Spleen (tissue), 11 donors: ENCODE data around the gene KIF23. TPM values are rescaled to one million over a fixed set of nuclear protein-coding genes. Genes with fewer than 3 reads are reported as not detected.

ENCODE experiments used
- DNase-seq: peaks from one replicate; pipeline ENCODE4 v3.0.0-alpha.2; 2020
- H3K27ac ChIP-seq, 8 donors: fragments of 200-600 bp; sonication (generic) in 7 of 8; 1 replicate in 4 of 8; 2 replicates in 4 of 8; pipeline versions ENCODE4 v1.5.0 to v1.8.0; 2016 to 2021; ENCODE audit warnings: inconsistent platforms in 4 of 8, mild to moderate bottlenecking in 4 of 8, moderate library complexity in 1 of 8
- H3K27me3 ChIP-seq, 7 donors: fragments of 200-600 bp; sonication (generic) in 6 of 7; replicated peaks in 1 of 7; 1 replicate in 4 of 7; 2 replicates in 3 of 7; pipeline versions ENCODE4 v1.5.0 to v1.8.0; 2016 to 2021; ENCODE audit warnings: inconsistent platforms in 3 of 7, mild to moderate bottlenecking in 1 of 7
- H3K36me3 ChIP-seq, 6 donors: fragments of 200-600 bp; sonication (generic) in 5 of 6; 1 replicate in 4 of 6; 2 replicates in 2 of 6; pipeline versions ENCODE4 v1.5.0 to v1.8.0; 2016 to 2021; ENCODE audit warnings: inconsistent platforms in 2 of 6
- H3K4me1 ChIP-seq, 6 donors: fragments of 200-600 bp; sonication (generic) in 5 of 6; 1 replicate in 3 of 6; 2 replicates in 3 of 6; pipeline versions ENCODE4 v1.5.0 to v1.8.0; 2016 to 2021; ENCODE audit warnings: inconsistent platforms in 3 of 6
- H3K4me3 ChIP-seq, 8 donors: fragments of 200-600 bp; sonication (generic) in 7 of 8; 1 replicate in 4 of 8; 2 replicates in 4 of 8; pipeline versions ENCODE4 v1.5.0 to v1.8.0; 2016 to 2021; ENCODE audit warnings: inconsistent platforms in 4 of 8, mild to moderate bottlenecking in 4 of 8, moderate library complexity in 2 of 8
- H3K9me3 ChIP-seq, 8 donors: fragments of 200-600 bp; sonication (generic) in 7 of 8; 1 replicate in 4 of 8; 2 replicates in 4 of 8; pipeline versions ENCODE4 v1.5.0 to v1.8.0; 2016 to 2021; ENCODE audit warnings: inconsistent platforms in 4 of 8
- POLR2A ChIP-seq, 3 donors: fragments of 450-650 bp; IDR thresholded peaks; one replicate each; pipeline ENCODE4 v1.5.1; 2017; ENCODE audit warnings: antibody characterized with exemption in 3 of 3, mild to moderate bottlenecking in 1 of 3
- POLR2AphosphoS5 ChIP-seq, 3 donors: sonication (generic); formaldehyde crosslinking; IDR thresholded peaks; one replicate each; pipeline ENCODE4 v1.5.1; 2017; ENCODE audit warnings: antibody characterized with exemption in 3 of 3
- WGBS, 5 donors: extraction: QIAGEN DNeasy Blood & Tissue Kit in 3 of 5; methylation state at CpG; one replicate each; pipeline versions ENCODE4 v1.1.5 to v1.1.7; 2013 to 2018; 5-methylcytosine and 5-hydroxymethylcytosine counted together
- intact Hi-C: fragments of 100-400 bp; cut with DNase I; formaldehyde crosslinking; loops from one replicate; pipeline ENCODE4 v1.15.0; 2023; ENCODE audit warnings: low total_unique reads
- polyA plus RNA-seq, 3 donors: library from polyadenylated mRNA; stranded (reverse); fragments of 200-250 nt; gene quantifications; one replicate each; pipeline ENCODE4 v1.2.1, GENCODE V29; 2013
- total RNA-seq, 7 donors: library from RNA; depleted of rRNA in 3 of 7; stranded (reverse); fragments of >200 nt in 3 of 7; fragmentation: NEBNext Ultra II Directional in 4 of 7; extraction: Animal tissue kit (Norgen Biotek cat#: 25700) in 4 of 7; gene quantifications; one replicate each; pipeline versions ENCODE4 v1.1.0 to v1.2.1, GENCODE V29; 2016 to 2021
- TF ChIP-seq, protein P1 (sequence below), 11 experiments: fragments of 200-600 bp in 7 of 11; fragments of 450-650 bp in 4 of 11; sonication (generic) in 4 of 11; IDR thresholded peaks in 8 of 11; conservative IDR thresholded peaks in 3 of 11; 1 replicate in 7 of 11; 2 replicates in 4 of 11; pipeline versions ENCODE4 v1.4.0 to v1.8.0; 2016 to 2021; ENCODE audit warnings: antibody characterized with exemption in 11 of 11, inconsistent platforms in 4 of 11, mild to moderate bottlenecking in 1 of 11
- donor health status: healthy with polysubstance abuse.
- donor health status: DM: no; HTN: no; CAD: no; lungs with moderate emphysema.
- donor health status: DM: no; HTN: no; CAD: no.
- donor health status: Bipolar disorder and iron deficiency.
- donor health status: healthy.
- donor health status: DM: no; HTN: no; CAD: no.
- donor health status: DM: yes; HTN: yes; CAD: no.

The KIF23 gene
- total and polyA plus RNA-seq, 10 donors, result 0.89 to 9.2 (median 4.5) TPM

DNA sequence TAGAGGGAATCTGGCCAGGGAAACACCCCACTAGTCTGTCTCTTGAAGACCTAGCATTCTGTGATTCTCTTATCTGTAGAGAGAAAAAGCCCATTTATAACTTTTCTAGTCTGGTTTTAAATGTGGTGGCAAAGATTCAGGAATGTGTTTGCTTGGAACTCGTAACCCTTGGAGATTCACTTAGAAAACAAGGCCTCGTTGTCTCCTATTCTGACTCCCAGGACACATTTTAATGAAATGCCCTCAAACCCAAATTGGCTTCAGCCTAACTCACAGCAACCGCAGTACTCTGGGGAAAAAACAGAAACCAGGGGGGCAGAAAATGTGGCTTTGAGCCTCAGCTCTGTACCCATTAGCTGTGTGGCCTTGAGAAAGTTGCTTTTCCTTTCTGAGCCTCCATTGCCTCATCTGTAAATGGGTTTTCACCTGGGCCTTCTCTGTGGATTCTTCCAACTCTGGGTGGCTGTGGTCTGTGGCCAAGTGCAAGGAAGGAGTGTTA, 75.0 kb downstream of the KIF23 start:
- peaks cover 0 to 17% (median 8%) of the 10 kb centered on the region in 8 donors for H3K9me3 ChIP-seq
- H3K27ac ChIP-seq, result no peak overlapping the region
- H3K4me3 ChIP-seq, result no peak overlapping the region
- H3K4me1 ChIP-seq, result peaks cover 0 to 10% (median 0%) of the 10 kb centered on the region in 6 donors
- TF ChIP-seq POLR2A (IDR thresholded peaks at IDR 0.05) (no peak), POLR2AphosphoS5 (IDR thresholded peaks at IDR 0.05) (no peak)
- TF ChIP-seq, protein P1, sequence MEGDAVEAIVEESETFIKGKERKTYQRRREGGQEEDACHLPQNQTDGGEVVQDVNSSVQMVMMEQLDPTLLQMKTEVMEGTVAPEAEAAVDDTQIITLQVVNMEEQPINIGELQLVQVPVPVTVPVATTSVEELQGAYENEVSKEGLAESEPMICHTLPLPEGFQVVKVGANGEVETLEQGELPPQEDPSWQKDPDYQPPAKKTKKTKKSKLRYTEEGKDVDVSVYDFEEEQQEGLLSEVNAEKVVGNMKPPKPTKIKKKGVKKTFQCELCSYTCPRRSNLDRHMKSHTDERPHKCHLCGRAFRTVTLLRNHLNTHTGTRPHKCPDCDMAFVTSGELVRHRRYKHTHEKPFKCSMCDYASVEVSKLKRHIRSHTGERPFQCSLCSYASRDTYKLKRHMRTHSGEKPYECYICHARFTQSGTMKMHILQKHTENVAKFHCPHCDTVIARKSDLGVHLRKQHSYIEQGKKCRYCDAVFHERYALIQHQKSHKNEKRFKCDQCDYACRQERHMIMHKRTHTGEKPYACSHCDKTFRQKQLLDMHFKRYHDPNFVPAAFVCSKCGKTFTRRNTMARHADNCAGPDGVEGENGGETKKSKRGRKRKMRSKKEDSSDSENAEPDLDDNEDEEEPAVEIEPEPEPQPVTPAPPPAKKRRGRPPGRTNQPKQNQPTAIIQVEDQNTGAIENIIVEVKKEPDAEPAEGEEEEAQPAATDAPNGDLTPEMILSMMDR (IDR thresholded peaks at IDR 0.05 in 8 of 11, conservative IDR thresholded peaks at IDR 0.05 in 3 of 11), result no peak
- 69 to 87% (median 83%) methylated on average over 3 of the region's 3 CpGs for WGBS, 5 donors
- no peaks in the 10 kb centered on the region for H3K27me3 ChIP-seq
- H3K36me3 ChIP-seq, result no peaks in the 10 kb centered on the region
- intact Hi-C loops, result no loop called here
- no peak for DNase-seq

DNA sequence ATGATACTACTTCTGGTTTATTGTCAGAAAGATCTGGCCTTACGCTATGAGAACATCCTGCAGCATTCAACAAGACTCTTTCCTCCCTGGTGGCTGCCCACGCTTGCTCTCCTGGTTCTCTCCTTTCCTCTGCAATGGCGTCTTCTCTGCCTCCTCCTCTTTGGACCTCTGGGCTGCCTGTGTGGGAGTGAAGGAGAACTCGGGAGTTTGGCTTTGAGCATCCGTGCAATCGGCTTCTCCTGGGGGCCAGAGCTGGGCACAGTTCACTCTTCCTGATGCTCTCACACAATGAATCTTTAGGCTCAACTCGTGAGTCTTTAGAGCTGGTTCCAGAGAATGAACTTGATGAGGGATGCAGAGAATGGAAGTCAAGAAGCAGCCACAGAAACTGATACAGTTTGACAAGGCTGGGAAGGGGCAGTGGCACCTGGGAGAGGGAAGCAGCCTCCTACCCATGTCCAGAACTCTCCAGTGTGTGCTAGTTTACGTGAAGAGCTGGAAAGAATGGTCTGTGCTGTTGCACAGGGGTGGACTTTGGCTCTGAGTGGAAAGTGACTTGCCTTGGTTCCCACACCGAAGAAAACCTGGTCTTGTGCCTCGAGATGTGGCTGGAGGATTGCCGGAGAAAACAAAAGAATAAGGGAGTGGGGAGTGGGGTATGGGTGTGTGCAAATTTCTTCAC, 76.3 kb downstream of the KIF23 start:
- no peak overlapping the region for H3K27ac ChIP-seq
- DNase-seq, result no peak
- peaks cover 0 to 5% (median 0%) of the 10 kb centered on the region in 6 donors for H3K4me1 ChIP-seq
- peaks cover 0 to 14% (median 8%) of the 10 kb centered on the region in 8 donors for H3K9me3 ChIP-seq
- H3K27me3 ChIP-seq, result no peaks in the 10 kb centered on the region
- intact Hi-C loops, result no loop called here
- H3K4me3 ChIP-seq, result no peak overlapping the region
- H3K36me3 ChIP-seq, result no peaks in the 10 kb centered on the region
- 76 to 84% (median 80%) methylated on average over 11 of the region's 11 CpGs for WGBS, 5 donors
- TF ChIP-seq, protein P1 (IDR thresholded peaks at IDR 0.05 in 8 of 11, conservative IDR thresholded peaks at IDR 0.05 in 3 of 11), result no peak
- TF ChIP-seq POLR2AphosphoS5 (IDR thresholded peaks at IDR 0.05), result no peak
- no peak for TF ChIP-seq POLR2A (IDR thresholded peaks at IDR 0.05)

DNA sequence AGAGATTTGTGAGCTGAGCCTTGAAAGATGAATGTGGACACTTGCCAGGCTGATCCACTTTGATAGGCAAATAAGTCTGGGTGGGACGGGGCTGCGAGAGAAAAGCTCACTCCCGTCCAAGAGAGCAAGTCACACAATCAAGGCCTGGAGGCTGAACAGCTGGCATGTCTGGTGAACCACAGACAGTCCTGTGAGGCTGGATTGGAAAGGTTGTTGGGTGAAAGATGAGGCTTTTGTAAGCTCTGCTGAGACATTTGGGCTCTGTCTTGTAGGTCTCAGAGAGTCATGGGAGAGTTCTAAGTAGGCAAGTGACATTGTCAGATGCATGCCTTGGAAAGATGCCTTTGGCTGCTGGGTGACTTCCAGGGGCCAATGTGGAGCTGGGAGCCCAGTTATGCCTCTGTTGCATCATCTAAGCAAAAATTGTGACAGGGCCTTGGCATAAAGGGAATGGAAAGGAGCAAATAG, 76.9 kb downstream of the KIF23 start:
- no peak for DNase-seq
- Histone ChIP-seq H3K36me3 (no peaks in the 10 kb centered on the region), H3K27me3 (no peaks in the 10 kb centered on the region), H3K4me1 (peaks cover 0 to 5% (median 0%) of the 10 kb centered on the region in 6 donors), H3K9me3 (peaks cover 0 to 8% (median 2%) of the 10 kb centered on the region in 8 donors), H3K27ac (no peak overlapping the region), H3K4me3 (no peak overlapping the region)
- intact Hi-C loops, result no loop called here
- 69 to 86% (median 79%) methylated on average over 3 of the region's 3 CpGs for WGBS, 5 donors
- TF ChIP-seq POLR2A (IDR thresholded peaks at IDR 0.05) (no peak), POLR2AphosphoS5 (IDR thresholded peaks at IDR 0.05) (no peak)
- TF ChIP-seq, protein P1 (IDR thresholded peaks at IDR 0.05 in 8 of 11, conservative IDR thresholded peaks at IDR 0.05 in 3 of 11), result no peak

DNA sequence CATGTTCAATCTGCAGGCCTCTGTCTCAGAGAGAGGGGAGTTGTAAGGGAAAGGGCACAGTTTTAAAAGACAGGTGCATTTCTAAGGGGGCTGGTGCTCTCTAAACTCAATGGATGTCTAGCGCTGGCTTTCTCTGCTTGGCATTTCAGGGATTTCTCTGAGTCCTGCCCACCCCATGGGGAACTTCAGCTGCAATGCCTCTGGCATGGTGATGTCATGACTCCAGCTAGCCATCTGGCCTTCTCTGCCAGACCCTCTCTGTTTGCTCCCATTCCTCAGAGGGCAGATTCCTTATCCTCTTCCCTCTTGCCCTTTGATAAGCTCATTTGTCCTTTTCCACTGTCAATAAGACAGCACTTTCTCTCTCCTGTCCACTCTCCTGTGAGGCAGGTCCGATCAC, 79.3 kb downstream of the KIF23 start:
- WGBS, 5 donors, result 92 to 98% (median 94%) methylated on average over 2 of the region's 2 CpGs
- no peaks in the 10 kb centered on the region for H3K27me3 ChIP-seq
- no peak for TF ChIP-seq POLR2A (IDR thresholded peaks at IDR 0.05)
- TF ChIP-seq POLR2AphosphoS5 (IDR thresholded peaks at IDR 0.05), result no peak
- TF ChIP-seq, protein P1 (IDR thresholded peaks at IDR 0.05 in 8 of 11, conservative IDR thresholded peaks at IDR 0.05 in 3 of 11), result no peak
- H3K9me3 ChIP-seq, result peaks cover 0 to 6% (median 0%) of the 10 kb centered on the region in 8 donors
- H3K36me3 ChIP-seq, result no peaks in the 10 kb centered on the region
- intact Hi-C loops, result no loop called here
- no peak overlapping the region for H3K27ac ChIP-seq
- H3K4me1 ChIP-seq, result peaks cover 0 to 5% (median 0%) of the 10 kb centered on the region in 6 donors
- no peak overlapping the region for H3K4me3 ChIP-seq
- no peak for DNase-seq
